HCT116 (cell line): ENCODE results near the gene SIT1. TPM values are rescaled to one million over a fixed set of nuclear protein-coding genes. Genes with fewer than 3 reads are reported as not detected.

Source experiments
- ATAC-seq: fragments of 200-7000 bp; cut with Tn5 transposase; 2 replicates; pipeline ENCODE4 v1.9.1; 2020; ENCODE audit warnings: mild to moderate bottlenecking, moderate library complexity
- BruUV-seq: library from RNA; stranded (reverse); fragments of 400-500 nt; replicated peaks from 2 replicates; lab custom pipeline; 2021; lab: Mats Ljungman, UMichigan
- CTCF ChIA-PET: fragments of 300-600 bp; sonication (Branson Sonifier 250); formaldehyde crosslinking; loops from one replicate; lab custom pipeline; 2021; ENCODE audit warnings: antibody characterized with exemption; lab: Charles Lee
- POLR2A ChIA-PET: fragments of 300-600, 350-600 bp; sonication (Branson Sonifier 250); formaldehyde crosslinking; loops from one replicate; lab custom pipeline; 2021; ENCODE audit warnings: antibody characterized with exemption; lab: Charles Lee
- RAD21 ChIA-PET, 2 experiments: fragments of 300-600 bp; sonication (Branson Sonifier 250); formaldehyde crosslinking; loops; one replicate each; lab custom pipeline; 2023; ENCODE audit warnings: low total read pairs in 2 of 2; ENCODE audit not compliant: uncharacterized antibody in 2 of 2, unreplicated experiment in 2 of 2, low non-redundant PET in 1 of 2; lab: Charles Lee
- DNase-seq: peaks from one replicate; pipeline ENCODE4 v3.0.0-alpha.2; 2010; ENCODE audit warnings: low read depth, low spot score
- H2AFZ ChIP-seq: fragments of 200-600 bp; shearing (Covaris generic), sonication (generic); 2 replicates; pipeline ENCODE4 v1.6.1; 2017; ENCODE audit warnings: low read depth, mixed run types, mixed read lengths, antibody characterized with exemption, low read length; ENCODE audit not compliant: poor library complexity, severe bottlenecking
- H3K27ac ChIP-seq: 2 replicates; pipeline ENCODE4 v1.5.1; 2012; ENCODE audit warnings: low read depth, low read length
- H3K27me3 ChIP-seq: fragments of 200-600 bp; sonication (generic); 2 replicates; pipeline ENCODE4 v1.6.1; 2016; ENCODE audit warnings: mixed run types, low read length, mixed read lengths; ENCODE audit not compliant: insufficient read depth
- H3K36me3 ChIP-seq, 2 experiments: fragments of 200-500 bp in 1 of 2; fragments of 200-600 bp in 1 of 2; sonication (Bioruptor generic) in 1 of 2; sonication (generic) in 1 of 2; 2 replicates each; pipeline versions ENCODE4 v1.5.1 to v1.6.1; 2014 to 2016; ENCODE audit warnings: low read length in 2 of 2, inconsistent platforms in 1 of 2, mixed read lengths in 1 of 2, mixed run types in 1 of 2; ENCODE audit not compliant: insufficient read depth in 2 of 2, control insufficient read depth in 1 of 2
- H3K4me1 ChIP-seq, 2 experiments: fragments of 200-600 bp in 1 of 2; sonication (generic) in 1 of 2; 2 replicates each; pipeline versions ENCODE4 v1.5.1 to v1.6.1; 2012 to 2017; ENCODE audit warnings: low read length in 2 of 2, inconsistent platforms in 1 of 2, mild to moderate bottlenecking in 1 of 2, mixed read lengths in 1 of 2, mixed run types in 1 of 2, moderate library complexity in 1 of 2; ENCODE audit not compliant: insufficient read depth in 2 of 2, control insufficient read depth in 1 of 2
- H3K4me2 ChIP-seq: fragments of 200-600 bp; sonication (generic); 2 replicates; pipeline ENCODE4 v1.6.1; 2017; ENCODE audit warnings: mixed run types, low read length, mixed read lengths
- H3K4me3 ChIP-seq, 2 experiments: fragments of 200-600 bp in 1 of 2; sonication (generic) in 1 of 2; replicated peaks in 1 of 2; 2 replicates each; pipeline ENCODE4 v1.5.1; 2011 to 2016; ENCODE audit warnings: low read length in 2 of 2, control low read depth in 1 of 2, low read depth in 1 of 2, mild to moderate bottlenecking in 1 of 2, mixed read lengths in 1 of 2, mixed run types in 1 of 2
- H3K79me2 ChIP-seq: fragments of 200-600 bp; sonication (generic); 2 replicates; pipeline ENCODE4 v1.6.1; 2017; ENCODE audit warnings: mild to moderate bottlenecking, mixed run types, low read length, moderate library complexity, mixed read lengths; ENCODE audit not compliant: insufficient read depth
- H3K9ac ChIP-seq: fragments of 200-600 bp; sonication (generic); 2 replicates; pipeline ENCODE4 v1.6.1; 2016; ENCODE audit warnings: low read length, mixed read lengths
- H3K9me2 ChIP-seq: fragments of 200-600 bp; sonication (generic), shearing (Covaris generic); 2 replicates; pipeline ENCODE4 v1.6.1; 2017; ENCODE audit warnings: mixed run types, mild to moderate bottlenecking, moderate library complexity; ENCODE audit not compliant: insufficient read depth
- H3K9me3 ChIP-seq, 2 experiments: fragments of 200-500 bp in 1 of 2; fragments of 200-600 bp in 1 of 2; sonication (Bioruptor generic) in 1 of 2; sonication (generic) in 1 of 2; 2 replicates each; pipeline ENCODE4 v1.6.1; 2014 to 2017; ENCODE audit warnings: low read length in 2 of 2, mixed read lengths in 2 of 2, inconsistent platforms in 1 of 2, low read depth in 1 of 2, mild to moderate bottlenecking in 1 of 2, mixed run types in 1 of 2, moderate library complexity in 1 of 2; ENCODE audit not compliant: control insufficient read depth in 1 of 2, insufficient read depth in 1 of 2
- H4K20me1 ChIP-seq: fragments of 200-600 bp; sonication (generic), shearing (Covaris generic); 2 replicates; pipeline ENCODE4 v1.6.1; 2017; ENCODE audit warnings: mixed run types, mild to moderate bottlenecking, moderate library complexity; ENCODE audit not compliant: insufficient read depth
- EZH2 ChIP-seq: fragments of 200-600 bp; sonication (generic); IDR thresholded peaks from 2 replicates; pipeline ENCODE4 v1.6.1; 2017; ENCODE audit warnings: antibody characterized with exemption, mixed run types
- FOSL1 ChIP-seq: IDR thresholded peaks from 2 replicates; pipeline ENCODE4 v1.6.1; 2012; ENCODE audit warnings: low read depth
- SRF ChIP-seq: IDR thresholded peaks from 2 replicates; pipeline ENCODE4 v1.6.1; 2012; ENCODE audit warnings: low read depth
- ZNF274 ChIP-seq: fragments of 200-500 bp; sonication (Bioruptor generic); IDR thresholded peaks from 2 replicates; pipeline ENCODE4 v1.6.1; 2014; ENCODE audit warnings: mild to moderate bottlenecking, low read depth, low read length, inconsistent platforms
- intact Hi-C: fragments of 100-400 bp; cut with micrococcal nuclease; formaldehyde crosslinking; loops from 2 replicates; pipeline ENCODE4 v1.10.0; 2022
- total RNA-seq: library from RNA; stranded (reverse); gene quantifications from one replicate; pipeline ENCODE4 v1.2.1, GENCODE V29; 2021; ENCODE audit not compliant: unreplicated experiment
- TF ChIP-seq, protein P1 (sequence below): IDR thresholded peaks from 2 replicates; pipeline ENCODE4 v1.6.1; 2012; ENCODE audit warnings: low read depth
- TF ChIP-seq, protein P2 (sequence below), 3 experiments: fragments of 200-600 bp in 1 of 3; sonication (generic) in 1 of 3; IDR thresholded peaks in 2 of 3; conservative IDR thresholded peaks in 1 of 3; 2 replicates each; pipeline ENCODE4 v1.5.1; 2012 to 2017; ENCODE audit warnings: low read depth in 2 of 3, low read length in 2 of 3, antibody characterized with exemption in 1 of 3, borderline replicate concordance in 1 of 3, control low read depth in 1 of 3, mild to moderate bottlenecking in 1 of 3, mixed read lengths in 1 of 3, mixed run types in 1 of 3, moderate library complexity in 1 of 3; ENCODE audit not compliant: insufficient read depth in 1 of 3
- TF ChIP-seq, protein P3 (sequence below): IDR thresholded peaks from 2 replicates; pipeline ENCODE4 v1.6.1; 2011; ENCODE audit warnings: mild to moderate bottlenecking, low read length, moderate library complexity; ENCODE audit not compliant: insufficient replicate concordance; ENCODE audit errors: extremely low read depth

Gene SIT1
- total RNA-seq, 1 experiment from 2014 or later, result not detected

DNA sequence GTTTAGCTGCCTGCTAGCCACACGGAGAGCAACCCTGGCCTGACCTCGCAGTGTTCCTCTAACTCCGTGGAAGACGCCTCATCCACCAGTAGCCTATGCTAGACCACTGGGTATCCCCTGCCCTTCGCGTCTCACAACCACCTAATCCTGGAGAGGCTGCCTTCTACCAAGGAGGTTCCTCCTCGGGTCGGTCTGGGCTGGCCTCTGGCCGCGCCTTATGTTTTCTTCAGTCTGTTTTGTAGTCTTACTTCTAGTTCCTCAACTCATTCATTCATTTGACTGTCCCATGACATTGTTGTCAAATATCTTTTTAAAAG lies 40.6 kb upstream of the SIT1 start:
- Histone ChIP-seq H3K27ac (peak overlapping the region; percentile 72; the same call in 1 of the 2 replicates), H4K20me1 (no peaks in the 10 kb centered on the region), H3K4me1 (peaks cover 18 to 30% of the 10 kb centered on the region in 2 experiments), H3K9me3 (no peaks in the 10 kb centered on the region), H3K9ac (peak overlapping the region; percentile 96), H3K79me2 (peaks cover 35% of the 10 kb centered on the region), H2AFZ (peak overlapping the region; percentile 39), H3K36me3 (peaks cover 11 to 27% of the 10 kb centered on the region in 2 experiments; a peak in 3 of 4 replicates), H3K4me2 (peak overlapping the region; percentile 90), H3K9me2 (no peaks in the 10 kb centered on the region), H3K27me3 (no peaks in the 10 kb centered on the region)
- intact Hi-C loops, result loop anchor here (2.0 to 5.0 kb wide), 2 partner anchors 34 to 36 kb away; no protein-coding TSS in a partner anchor
- ATAC-seq (peak; percentile 12), DNase-seq (no peak)
- CTCF ChIA-PET, result interaction anchor here (1.4 kb wide), 1 partner anchor 10 kb away, joined by 8 read pairs; no protein-coding TSS in a partner anchor
- POLR2A ChIA-PET, result interaction anchor here (0.8 to 4.2 kb wide), 3 partner anchors 11 to 41 kb away, joined by 5 to 16 read pairs (median 15); partner anchors contain the start of genes ARHGEF39, CREB3 and TLN1
- BruUV-seq, result TSS peak; percentile 31
- RAD21 ChIA-PET, result interaction anchor here in 1 of 2 experiments (1.2 kb wide), 1 partner anchor 45 kb away, joined by 3 read pairs; no protein-coding TSS in a partner anchor
- TF ChIP-seq, protein P1, sequence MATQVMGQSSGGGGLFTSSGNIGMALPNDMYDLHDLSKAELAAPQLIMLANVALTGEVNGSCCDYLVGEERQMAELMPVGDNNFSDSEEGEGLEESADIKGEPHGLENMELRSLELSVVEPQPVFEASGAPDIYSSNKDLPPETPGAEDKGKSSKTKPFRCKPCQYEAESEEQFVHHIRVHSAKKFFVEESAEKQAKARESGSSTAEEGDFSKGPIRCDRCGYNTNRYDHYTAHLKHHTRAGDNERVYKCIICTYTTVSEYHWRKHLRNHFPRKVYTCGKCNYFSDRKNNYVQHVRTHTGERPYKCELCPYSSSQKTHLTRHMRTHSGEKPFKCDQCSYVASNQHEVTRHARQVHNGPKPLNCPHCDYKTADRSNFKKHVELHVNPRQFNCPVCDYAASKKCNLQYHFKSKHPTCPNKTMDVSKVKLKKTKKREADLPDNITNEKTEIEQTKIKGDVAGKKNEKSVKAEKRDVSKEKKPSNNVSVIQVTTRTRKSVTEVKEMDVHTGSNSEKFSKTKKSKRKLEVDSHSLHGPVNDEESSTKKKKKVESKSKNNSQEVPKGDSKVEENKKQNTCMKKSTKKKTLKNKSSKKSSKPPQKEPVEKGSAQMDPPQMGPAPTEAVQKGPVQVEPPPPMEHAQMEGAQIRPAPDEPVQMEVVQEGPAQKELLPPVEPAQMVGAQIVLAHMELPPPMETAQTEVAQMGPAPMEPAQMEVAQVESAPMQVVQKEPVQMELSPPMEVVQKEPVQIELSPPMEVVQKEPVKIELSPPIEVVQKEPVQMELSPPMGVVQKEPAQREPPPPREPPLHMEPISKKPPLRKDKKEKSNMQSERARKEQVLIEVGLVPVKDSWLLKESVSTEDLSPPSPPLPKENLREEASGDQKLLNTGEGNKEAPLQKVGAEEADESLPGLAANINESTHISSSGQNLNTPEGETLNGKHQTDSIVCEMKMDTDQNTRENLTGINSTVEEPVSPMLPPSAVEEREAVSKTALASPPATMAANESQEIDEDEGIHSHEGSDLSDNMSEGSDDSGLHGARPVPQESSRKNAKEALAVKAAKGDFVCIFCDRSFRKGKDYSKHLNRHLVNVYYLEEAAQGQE, result no peak
- TF ChIP-seq SRF (no peak), FOSL1 (no peak), EZH2 (no peak), ZNF274 (no peak)
- TF ChIP-seq, protein P2, sequence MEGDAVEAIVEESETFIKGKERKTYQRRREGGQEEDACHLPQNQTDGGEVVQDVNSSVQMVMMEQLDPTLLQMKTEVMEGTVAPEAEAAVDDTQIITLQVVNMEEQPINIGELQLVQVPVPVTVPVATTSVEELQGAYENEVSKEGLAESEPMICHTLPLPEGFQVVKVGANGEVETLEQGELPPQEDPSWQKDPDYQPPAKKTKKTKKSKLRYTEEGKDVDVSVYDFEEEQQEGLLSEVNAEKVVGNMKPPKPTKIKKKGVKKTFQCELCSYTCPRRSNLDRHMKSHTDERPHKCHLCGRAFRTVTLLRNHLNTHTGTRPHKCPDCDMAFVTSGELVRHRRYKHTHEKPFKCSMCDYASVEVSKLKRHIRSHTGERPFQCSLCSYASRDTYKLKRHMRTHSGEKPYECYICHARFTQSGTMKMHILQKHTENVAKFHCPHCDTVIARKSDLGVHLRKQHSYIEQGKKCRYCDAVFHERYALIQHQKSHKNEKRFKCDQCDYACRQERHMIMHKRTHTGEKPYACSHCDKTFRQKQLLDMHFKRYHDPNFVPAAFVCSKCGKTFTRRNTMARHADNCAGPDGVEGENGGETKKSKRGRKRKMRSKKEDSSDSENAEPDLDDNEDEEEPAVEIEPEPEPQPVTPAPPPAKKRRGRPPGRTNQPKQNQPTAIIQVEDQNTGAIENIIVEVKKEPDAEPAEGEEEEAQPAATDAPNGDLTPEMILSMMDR (IDR thresholded peaks at IDR 0.05 in 2 of 3, conservative IDR thresholded peaks at IDR 0.05 in 1 of 3; ENCODE audit: borderline replicate concordance in 1 of 3, insufficient read depth in 1 of 3, low read depth in 2 of 3, low read length in 2 of 3), result no peak
- TF ChIP-seq, protein P3, sequence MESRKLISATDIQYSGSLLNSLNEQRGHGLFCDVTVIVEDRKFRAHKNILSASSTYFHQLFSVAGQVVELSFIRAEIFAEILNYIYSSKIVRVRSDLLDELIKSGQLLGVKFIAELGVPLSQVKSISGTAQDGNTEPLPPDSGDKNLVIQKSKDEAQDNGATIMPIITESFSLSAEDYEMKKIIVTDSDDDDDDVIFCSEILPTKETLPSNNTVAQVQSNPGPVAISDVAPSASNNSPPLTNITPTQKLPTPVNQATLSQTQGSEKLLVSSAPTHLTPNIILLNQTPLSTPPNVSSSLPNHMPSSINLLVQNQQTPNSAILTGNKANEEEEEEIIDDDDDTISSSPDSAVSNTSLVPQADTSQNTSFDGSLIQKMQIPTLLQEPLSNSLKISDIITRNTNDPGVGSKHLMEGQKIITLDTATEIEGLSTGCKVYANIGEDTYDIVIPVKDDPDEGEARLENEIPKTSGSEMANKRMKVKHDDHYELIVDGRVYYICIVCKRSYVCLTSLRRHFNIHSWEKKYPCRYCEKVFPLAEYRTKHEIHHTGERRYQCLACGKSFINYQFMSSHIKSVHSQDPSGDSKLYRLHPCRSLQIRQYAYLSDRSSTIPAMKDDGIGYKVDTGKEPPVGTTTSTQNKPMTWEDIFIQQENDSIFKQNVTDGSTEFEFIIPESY, result no peak
- TF ChIP-seq, all 23 proteins: peak for 0
- peak overlapping the region; percentile 83 to 90 for H3K4me3 ChIP-seq
